Duodenal mucosa (tissue), 2 donors: Measurements from ENCODE around the gene PVALEF.

Source experiments
- H3K27ac ChIP-seq: one replicate; pipeline ENCODE4 v1.7.0; 2013; ENCODE audit warnings: low read depth, low read length
- H3K27me3 ChIP-seq, 2 donors: one replicate each; pipeline ENCODE4 v1.7.0; 2013; ENCODE audit warnings: low read length in 2 of 2, control low read depth in 1 of 2; ENCODE audit not compliant: insufficient read depth in 2 of 2, control insufficient read depth in 1 of 2
- H3K36me3 ChIP-seq, 2 donors: one replicate each; pipeline ENCODE4 v1.7.0; 2013; ENCODE audit warnings: low read length in 2 of 2, control low read depth in 1 of 2; ENCODE audit not compliant: insufficient read depth in 2 of 2, control insufficient read depth in 1 of 2
- H3K4me1 ChIP-seq, 2 donors: one replicate each; pipeline ENCODE4 v1.7.0; 2013; ENCODE audit warnings: low read length in 2 of 2, control low read depth in 1 of 2; ENCODE audit not compliant: insufficient read depth in 2 of 2, control insufficient read depth in 1 of 2
- H3K4me3 ChIP-seq, 2 donors: one replicate each; pipeline ENCODE4 v1.7.0; 2013; ENCODE audit warnings: low read length in 2 of 2, low read depth in 1 of 2
- H3K9ac ChIP-seq, 2 donors: one replicate each; pipeline ENCODE4 v1.7.0; 2013; ENCODE audit warnings: low read length in 2 of 2, low read depth in 1 of 2
- H3K9me3 ChIP-seq, 2 donors: one replicate each; pipeline ENCODE4 v1.7.0; 2013; ENCODE audit warnings: low read length in 2 of 2, control low read depth in 1 of 2; ENCODE audit not compliant: control insufficient read depth in 1 of 2

The PVALEF gene

DNA sequence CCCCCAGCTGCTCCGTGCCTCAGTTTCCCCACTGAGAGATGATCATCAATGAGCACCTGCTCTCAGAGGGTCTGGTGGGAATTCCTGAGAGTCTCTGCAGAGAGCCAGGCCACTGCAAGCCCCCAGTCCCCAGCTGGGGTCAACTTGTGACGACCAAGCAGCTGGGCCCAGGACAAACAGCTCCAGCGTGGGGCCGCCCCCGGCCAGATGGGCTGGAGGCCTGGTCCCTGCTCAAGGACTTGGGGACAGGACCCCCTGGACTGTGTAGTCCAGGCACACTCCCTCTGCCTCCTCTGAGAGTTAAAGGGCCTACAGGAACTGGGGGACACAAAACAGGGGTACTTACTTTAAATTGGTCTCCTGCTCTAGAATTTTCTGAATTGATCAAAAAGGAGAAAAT is 17.3 kb downstream of the PVALEF start:
- Histone ChIP-seq H3K36me3 (no peaks in the 10 kb centered on the region), H3K9me3 (no peaks in the 10 kb centered on the region), H3K27me3 (peaks cover 0 to 10% of the 10 kb centered on the region in 2 donors), H3K9ac (no peak overlapping the region), H3K4me3 (no peak overlapping the region), H3K4me1 (no peaks in the 10 kb centered on the region), H3K27ac (no peak overlapping the region)

DNA sequence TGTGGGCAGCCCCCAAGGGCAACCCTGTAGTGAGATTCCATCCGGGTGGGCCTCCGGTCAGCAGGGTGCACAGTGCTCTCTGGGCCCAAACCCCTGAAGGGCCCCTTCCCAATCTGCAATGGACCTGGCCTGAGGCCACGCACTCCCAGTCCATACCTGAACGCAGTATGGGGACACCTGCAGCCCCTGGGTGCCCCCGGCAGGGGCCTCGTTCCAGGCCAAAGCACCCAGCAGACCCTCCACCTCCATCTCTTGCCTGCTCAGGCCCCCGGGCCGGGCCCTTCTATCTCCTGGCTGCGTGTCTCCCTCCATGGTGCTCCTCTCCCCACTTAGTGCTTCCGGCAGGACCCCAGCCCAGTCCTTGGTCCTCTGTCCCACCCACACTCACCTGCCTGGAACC is 18.0 kb downstream of the PVALEF start:
- H3K9ac ChIP-seq: no peak overlapping the region
- no peaks in the 10 kb centered on the region for H3K4me1 ChIP-seq
- H3K27ac ChIP-seq: no peak overlapping the region
- H3K36me3 ChIP-seq: no peaks in the 10 kb centered on the region
- H3K9me3 ChIP-seq: no peaks in the 10 kb centered on the region
- peaks cover 0 to 10% of the 10 kb centered on the region in 2 donors for H3K27me3 ChIP-seq
- no peak overlapping the region for H3K4me3 ChIP-seq

DNA sequence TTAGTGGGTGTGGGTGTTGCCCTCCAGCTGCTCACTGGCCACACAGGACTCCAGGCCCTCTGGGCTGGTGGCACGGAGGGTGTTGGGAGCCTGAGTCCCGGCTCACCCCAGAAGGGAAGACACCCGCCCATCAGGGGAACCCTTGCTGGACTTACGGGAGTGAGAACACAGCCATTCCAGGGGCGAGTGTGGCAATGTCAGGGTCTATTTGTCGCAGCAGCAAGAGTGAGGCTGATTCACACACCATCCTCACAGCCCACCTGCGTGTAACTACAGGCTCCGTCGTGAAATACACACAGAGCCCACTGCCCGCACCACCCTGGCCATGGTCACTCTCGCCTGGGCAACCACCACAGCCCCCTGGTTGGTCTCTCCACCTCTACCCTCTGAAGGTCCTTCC is 18.5 kb downstream of the PVALEF start:
- H3K27me3 ChIP-seq: peaks cover 0 to 10% of the 10 kb centered on the region in 2 donors
- H3K4me3 ChIP-seq: no peak overlapping the region
- H3K4me1 ChIP-seq: no peaks in the 10 kb centered on the region
- H3K27ac ChIP-seq: no peak overlapping the region
- H3K36me3 ChIP-seq: no peaks in the 10 kb centered on the region
- H3K9me3 ChIP-seq: no peaks in the 10 kb centered on the region
- no peak overlapping the region for H3K9ac ChIP-seq

DNA sequence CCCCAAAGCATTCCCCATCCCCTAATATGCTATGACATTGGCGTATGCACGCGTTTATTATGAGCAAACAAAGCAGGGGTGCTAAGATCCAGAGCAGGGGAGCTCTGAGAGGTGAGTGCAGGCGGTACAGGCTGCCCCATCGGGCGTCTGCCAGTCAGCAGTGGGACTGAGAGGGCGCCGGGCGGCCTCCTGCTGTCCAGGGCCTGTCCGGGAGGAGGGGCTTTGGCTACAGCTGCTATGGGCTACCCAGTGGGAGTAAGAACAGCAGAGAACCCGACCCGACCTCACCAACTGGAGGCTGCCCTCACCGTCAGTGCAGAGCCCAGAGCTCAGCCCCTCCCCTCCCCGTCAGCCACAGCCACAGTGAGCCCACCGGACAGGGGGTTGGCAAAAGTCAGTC is 19.2 kb downstream of the PVALEF start:
- peaks cover 0 to 10% of the 10 kb centered on the region in 2 donors for H3K27me3 ChIP-seq
- no peaks in the 10 kb centered on the region for H3K36me3 ChIP-seq
- H3K4me1 ChIP-seq: no peaks in the 10 kb centered on the region
- H3K9ac ChIP-seq: no peak overlapping the region
- H3K9me3 ChIP-seq: no peaks in the 10 kb centered on the region
- no peak overlapping the region for H3K27ac ChIP-seq
- no peak overlapping the region for H3K4me3 ChIP-seq

DNA sequence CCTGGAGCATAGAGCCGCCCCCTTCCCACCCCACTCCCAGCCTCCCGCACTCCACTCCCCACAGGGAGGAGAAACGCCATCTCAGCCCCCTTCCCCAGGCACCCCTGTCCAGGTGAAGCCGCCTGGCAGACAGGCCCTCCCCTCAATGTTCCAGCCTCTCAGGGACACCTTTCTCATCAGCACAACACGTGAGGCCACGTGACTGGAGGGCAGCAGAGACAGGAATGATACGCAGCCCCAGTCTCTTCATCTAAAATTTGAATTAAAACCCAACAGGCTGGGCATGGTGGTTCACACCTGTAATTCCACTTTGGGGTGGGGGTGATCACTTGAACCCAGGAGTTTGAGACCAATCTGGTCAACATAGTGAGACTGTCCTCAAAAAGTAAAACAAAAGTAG is 20.9 kb downstream of the PVALEF start:
- Histone ChIP-seq H3K4me1 (no peaks in the 10 kb centered on the region), H3K36me3 (no peaks in the 10 kb centered on the region), H3K27ac (no peak overlapping the region)

DNA sequence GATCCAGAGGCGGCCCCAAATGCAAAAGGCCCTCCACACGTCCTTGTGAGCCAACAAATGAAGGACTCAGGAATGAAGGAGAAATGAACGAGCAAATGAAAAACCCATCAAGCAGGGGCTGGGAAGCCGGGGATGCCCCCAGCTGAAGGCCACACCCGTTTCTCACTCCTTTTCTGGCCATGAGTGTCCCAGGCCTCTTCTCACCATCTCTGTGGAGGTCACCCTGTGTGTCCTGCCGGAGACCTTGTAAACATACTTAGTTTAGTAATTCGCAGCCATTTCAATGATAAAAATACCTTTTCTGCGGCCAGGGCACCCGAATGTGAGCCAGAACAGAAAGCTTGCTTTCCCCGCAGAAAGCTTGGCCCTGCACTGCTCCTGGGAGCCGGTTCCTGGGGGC is 21.8 kb downstream of the PVALEF start:
- H3K9me3 ChIP-seq: no peaks in the 10 kb centered on the region
- H3K4me1 ChIP-seq: no peaks in the 10 kb centered on the region
- peaks cover 0 to 10% of the 10 kb centered on the region in 2 donors for H3K27me3 ChIP-seq
- no peak overlapping the region for H3K27ac ChIP-seq
- H3K36me3 ChIP-seq: no peaks in the 10 kb centered on the region
- no peak overlapping the region for H3K9ac ChIP-seq
- H3K4me3 ChIP-seq: no peak overlapping the region

More for the DNA sequence above, 20.9 kb downstream of the PVALEF start:
- Histone ChIP-seq H3K9ac (no peak overlapping the region), H3K9me3 (no peaks in the 10 kb centered on the region), H3K4me3 (no peak overlapping the region), H3K27me3 (peaks cover 0 to 10% of the 10 kb centered on the region in 2 donors)

DNA sequence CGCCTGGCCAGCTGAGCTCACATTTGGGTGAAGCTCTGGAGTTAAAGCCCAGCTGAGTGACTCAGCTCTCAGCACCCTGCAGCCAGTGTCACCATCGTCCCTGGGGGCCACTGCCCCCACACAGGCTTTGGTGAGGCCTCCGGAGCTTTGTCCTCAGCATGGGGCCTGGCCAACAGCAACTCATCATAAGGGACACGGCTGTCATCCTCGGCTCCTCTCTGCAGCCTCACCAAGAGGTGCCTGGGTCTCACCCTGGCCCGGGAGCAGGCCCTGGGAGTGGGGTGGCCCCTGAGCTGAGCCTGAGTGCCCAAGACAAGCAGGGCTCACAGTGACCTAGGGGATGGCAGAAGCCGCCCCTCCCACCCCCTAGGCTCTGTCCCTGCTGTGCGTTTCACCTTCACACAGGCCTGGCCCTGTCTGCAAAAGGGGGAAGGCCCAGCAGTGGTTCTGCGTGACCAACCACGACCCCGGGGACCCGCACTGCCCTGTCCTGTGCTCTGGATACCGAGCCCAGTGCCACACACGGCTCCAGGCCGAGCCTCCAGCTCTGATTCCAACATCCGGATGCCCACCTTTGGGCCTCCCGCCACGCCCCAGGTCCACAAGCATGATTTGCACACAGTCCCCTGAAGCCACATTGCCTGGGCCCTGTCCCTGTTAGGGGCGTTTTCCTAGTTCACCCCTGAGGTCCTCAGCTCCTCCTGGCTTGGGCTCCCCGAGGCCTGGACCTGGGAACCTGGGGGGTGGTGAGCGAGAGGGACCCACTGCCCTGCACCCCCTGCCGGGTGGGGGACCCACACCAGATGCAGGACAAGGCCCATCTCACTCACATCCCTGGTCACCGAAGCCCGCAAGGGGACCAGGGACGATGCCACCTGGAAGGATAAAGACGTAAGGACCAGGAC is 22.5 kb downstream of the PVALEF start:
- Histone ChIP-seq H3K4me1 (no peaks in the 10 kb centered on the region), H3K9ac (no peak overlapping the region), H3K9me3 (no peaks in the 10 kb centered on the region), H3K4me3 (no peak overlapping the region), H3K36me3 (no peaks in the 10 kb centered on the region), H3K27ac (no peak overlapping the region), H3K27me3 (peaks cover 0 to 10% of the 10 kb centered on the region in 2 donors)

DNA sequence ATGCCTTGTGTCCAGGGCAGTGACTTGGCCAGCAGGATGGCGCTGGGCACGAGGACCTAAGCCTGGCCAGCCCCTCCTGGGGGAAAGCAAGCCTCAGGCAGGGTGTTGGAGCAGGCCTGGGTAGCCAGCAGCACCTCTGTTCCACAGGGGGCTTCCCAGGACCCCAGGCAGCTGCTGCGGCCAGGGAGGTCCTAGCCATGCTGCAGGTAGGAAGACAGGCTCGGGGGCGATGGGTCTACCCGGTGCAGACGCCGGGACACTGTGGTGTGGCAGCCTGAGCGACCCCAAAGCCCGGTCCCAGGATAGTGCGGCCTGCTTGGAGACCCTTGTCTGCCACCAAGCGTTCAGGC is 23.2 kb downstream of the PVALEF start:
- Histone ChIP-seq H3K27me3 (peaks cover 0 to 10% of the 10 kb centered on the region in 2 donors), H3K4me3 (no peak overlapping the region), H3K27ac (no peak overlapping the region), H3K9me3 (no peaks in the 10 kb centered on the region), H3K9ac (no peak overlapping the region), H3K4me1 (no peaks in the 10 kb centered on the region), H3K36me3 (no peaks in the 10 kb centered on the region)

DNA sequence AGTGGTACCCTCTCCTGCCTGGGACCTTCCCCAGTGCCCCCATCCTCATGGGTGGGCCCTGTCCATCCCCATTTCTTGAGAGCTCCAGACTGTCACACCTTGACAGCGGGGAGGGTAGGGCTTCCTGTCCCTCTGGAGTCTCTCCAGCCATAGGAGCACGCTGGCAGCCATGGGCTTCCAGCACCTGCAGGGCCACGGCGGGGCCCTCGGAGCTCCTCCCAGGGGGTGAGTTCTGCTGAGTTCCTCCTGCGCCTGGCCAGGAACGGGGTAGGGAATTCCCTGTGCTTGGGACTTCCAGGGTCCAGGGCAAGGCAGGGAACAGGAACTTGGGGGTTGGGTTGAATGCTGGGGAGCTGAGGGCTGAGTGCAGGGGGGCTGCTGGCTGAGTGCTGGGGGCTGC is 23.7 kb downstream of the PVALEF start:
- H3K4me1 ChIP-seq: no peaks in the 10 kb centered on the region
- H3K27me3 ChIP-seq: peaks cover 0 to 4% of the 10 kb centered on the region in 2 donors
- H3K4me3 ChIP-seq: no peak overlapping the region
- H3K9ac ChIP-seq: no peak overlapping the region
- no peaks in the 10 kb centered on the region for H3K36me3 ChIP-seq
- H3K9me3 ChIP-seq: no peaks in the 10 kb centered on the region
- H3K27ac ChIP-seq: no peak overlapping the region

DNA sequence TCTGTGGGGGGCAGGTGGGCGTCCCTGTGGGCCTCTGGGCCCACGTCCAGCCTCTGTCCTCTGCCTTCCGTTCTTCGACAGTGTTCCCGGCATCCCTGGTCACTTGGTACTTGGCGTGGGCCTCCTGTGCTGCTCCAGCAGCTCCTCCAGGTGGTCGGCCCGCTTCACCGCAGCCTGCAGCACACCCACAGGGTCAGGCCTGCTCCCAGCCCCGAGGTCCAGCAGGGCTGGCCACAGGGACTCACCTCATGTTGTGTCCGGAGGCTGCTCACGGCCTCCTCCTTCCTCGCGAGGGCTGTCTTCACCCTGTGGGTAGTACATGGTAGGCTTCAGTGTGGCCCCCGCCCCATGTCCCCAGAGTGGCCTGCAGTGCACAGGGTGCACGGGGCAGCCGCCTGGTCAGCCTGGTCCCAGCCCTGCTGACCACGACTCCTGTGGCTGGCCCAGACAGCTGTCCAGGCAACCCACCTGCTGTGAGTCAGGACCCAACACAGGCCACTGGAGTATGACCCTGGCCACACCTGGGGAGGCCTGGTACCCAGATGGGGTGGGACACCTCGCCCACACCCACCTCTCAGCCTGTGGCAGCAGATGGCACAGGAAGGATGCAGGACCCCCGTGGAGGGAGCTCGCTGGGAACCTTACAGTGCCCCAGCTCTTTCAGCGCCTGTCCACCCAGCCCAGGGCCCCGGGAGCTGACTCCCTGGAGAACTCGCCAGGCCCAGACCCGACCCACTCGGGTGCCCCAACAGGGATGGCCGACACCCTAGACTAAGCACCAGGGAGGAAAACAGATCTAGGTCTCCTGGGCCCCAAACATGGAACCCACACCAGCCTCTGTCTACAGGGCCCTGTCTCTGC is 24.6 kb downstream of the PVALEF start:
- H3K4me1 ChIP-seq: no peaks in the 10 kb centered on the region
- H3K36me3 ChIP-seq: no peaks in the 10 kb centered on the region
- H3K27me3 ChIP-seq: no peaks in the 10 kb centered on the region
- H3K9me3 ChIP-seq: no peaks in the 10 kb centered on the region
- no peak overlapping the region for H3K4me3 ChIP-seq
- H3K27ac ChIP-seq: no peak overlapping the region
- no peak overlapping the region for H3K9ac ChIP-seq
